H9 (cell line): ENCODE data around the gene DHRS2. TPM values are rescaled to one million over a fixed set of nuclear protein-coding genes. Genes with fewer than 3 reads are reported as not detected.

Experiments used
- DNase-seq: peaks from one replicate; pipeline ENCODE4 v3.0.0-alpha.2; 2017
- H2AFZ ChIP-seq: one replicate; pipeline ENCODE4 v1.6.1; 2013; ENCODE audit warnings: mild to moderate bottlenecking, low read length, control low read depth, moderate library complexity
- H2AK5ac ChIP-seq: 2 replicates; pipeline ENCODE4 v1.6.1; 2013; ENCODE audit warnings: low read length, control low read depth, mixed read lengths; ENCODE audit not compliant: insufficient read length
- H2BK120ac ChIP-seq: one replicate; pipeline ENCODE4 v1.6.1; 2013; ENCODE audit warnings: low read depth, mild to moderate bottlenecking, low read length, control low read depth, inconsistent platforms; ENCODE audit not compliant: poor library complexity, severe bottlenecking
- H2BK12ac ChIP-seq: 2 replicates; pipeline ENCODE4 v1.6.1; 2013; ENCODE audit warnings: low read length, control low read depth, mixed read lengths, low read depth; ENCODE audit not compliant: insufficient read length
- H2BK15ac ChIP-seq: 2 replicates; pipeline ENCODE4 v1.6.1; 2013; ENCODE audit warnings: low read depth, low read length, control low read depth
- H2BK20ac ChIP-seq: one replicate; pipeline ENCODE4 v1.6.1; 2013; ENCODE audit warnings: low read depth, mild to moderate bottlenecking, low read length, control low read depth, inconsistent platforms; ENCODE audit not compliant: poor library complexity, severe bottlenecking
- H2BK5ac ChIP-seq: 2 replicates; pipeline ENCODE4 v1.6.1; 2013; ENCODE audit warnings: low read length, control low read depth, mixed read lengths; ENCODE audit not compliant: insufficient read length
- H3K14ac ChIP-seq: 2 replicates; pipeline ENCODE4 v1.6.1; 2013; ENCODE audit warnings: low read length, control low read depth; ENCODE audit not compliant: insufficient read depth
- H3K18ac ChIP-seq: 2 replicates; pipeline ENCODE4 v1.6.1; 2013; ENCODE audit warnings: low read depth, mild to moderate bottlenecking, mixed read lengths, low read length, control low read depth; ENCODE audit not compliant: insufficient read length
- H3K23ac ChIP-seq: 2 replicates; pipeline ENCODE4 v1.6.1; 2013; ENCODE audit warnings: low read length, control low read depth, mixed read lengths, low read depth; ENCODE audit not compliant: insufficient read length
- H3K23me2 ChIP-seq: 2 replicates; pipeline ENCODE4 v1.6.1; 2013; ENCODE audit warnings: low read depth, mild to moderate bottlenecking, mixed read lengths, low read length, control low read depth; ENCODE audit not compliant: insufficient read length, poor library complexity, severe bottlenecking
- H3K27ac ChIP-seq: 2 replicates; pipeline ENCODE4 v1.5.1; 2013; ENCODE audit warnings: low read length, control low read depth, mixed read lengths, low read depth; ENCODE audit not compliant: insufficient read length
- H3K27me3 ChIP-seq: 2 replicates; pipeline ENCODE4 v1.6.1; 2013; ENCODE audit warnings: low read length, control low read depth, inconsistent platforms; ENCODE audit not compliant: insufficient read depth
- H3K4ac ChIP-seq: 2 replicates; pipeline ENCODE4 v1.6.1; 2013; ENCODE audit warnings: low read depth, mild to moderate bottlenecking, control low read depth, inconsistent platforms, low read length, moderate library complexity
- H3K4me1 ChIP-seq: 2 replicates; pipeline ENCODE4 v1.6.1; 2013; ENCODE audit warnings: low read length, control low read depth, inconsistent platforms; ENCODE audit not compliant: insufficient read depth
- H3K4me2 ChIP-seq: 2 replicates; pipeline ENCODE4 v1.6.1; 2013; ENCODE audit warnings: low read length, control low read depth, mixed read lengths; ENCODE audit not compliant: insufficient read length, insufficient read depth
- H3K56ac ChIP-seq: 2 replicates; pipeline ENCODE4 v1.6.1; 2013; ENCODE audit warnings: low read depth, mild to moderate bottlenecking, mixed read lengths, low read length, control low read depth; ENCODE audit not compliant: insufficient read length
- H3K79me1 ChIP-seq: 2 replicates; pipeline ENCODE4 v1.6.1; 2013; ENCODE audit warnings: low read depth, mild to moderate bottlenecking, moderate library complexity, low read length, control low read depth, inconsistent platforms; ENCODE audit not compliant: insufficient read depth, poor library complexity, severe bottlenecking
- H3K79me2 ChIP-seq: 2 replicates; pipeline ENCODE4 v1.6.1; 2013; ENCODE audit warnings: low read length, control low read depth, inconsistent platforms; ENCODE audit not compliant: insufficient read depth
- H3K9ac ChIP-seq: 2 replicates; pipeline ENCODE4 v1.6.1; 2013; ENCODE audit warnings: low read length, control low read depth, mixed read lengths; ENCODE audit not compliant: insufficient read length; ENCODE audit errors: extremely low read depth
- H3K9me3 ChIP-seq: one replicate; pipeline ENCODE4 v1.6.1; 2013; ENCODE audit warnings: low read depth, low read length, inconsistent platforms; ENCODE audit not compliant: control insufficient read depth
- H3T11ph ChIP-seq: one replicate; pipeline ENCODE4 v1.6.1; 2013; ENCODE audit warnings: mild to moderate bottlenecking, low read length, control low read depth, inconsistent platforms
- H4K20me1 ChIP-seq: one replicate; pipeline ENCODE4 v1.6.1; 2013; ENCODE audit not compliant: control insufficient read depth, insufficient read length, insufficient read depth
- H4K5ac ChIP-seq: 2 replicates; pipeline ENCODE4 v1.6.1; 2013; ENCODE audit warnings: low read depth, mild to moderate bottlenecking, mixed read lengths, low read length, control low read depth; ENCODE audit not compliant: insufficient read length
- H4K8ac ChIP-seq: replicated peaks from 2 replicates; pipeline ENCODE4 v1.6.1; 2013; ENCODE audit warnings: low read length, control low read depth, mixed read lengths, low read depth; ENCODE audit not compliant: insufficient read length
- H4K91ac ChIP-seq: 2 replicates; pipeline ENCODE4 v1.6.1; 2013; ENCODE audit warnings: low read depth, mild to moderate bottlenecking, moderate library complexity, mixed read lengths, low read length, control low read depth; ENCODE audit not compliant: insufficient read length
- H3K27ac Mint-ChIP-seq, 3 experiments: 2 replicates in 2 of 3; 3 replicates in 1 of 3; pipeline ENCODE4 v1.8.0; 2020 to 2021; ENCODE audit warnings: mixed read lengths in 3 of 3, mild to moderate bottlenecking in 1 of 3, moderate library complexity in 1 of 3
- H3K27me3 Mint-ChIP-seq: 2 replicates; pipeline ENCODE4 v1.8.0; 2021; ENCODE audit warnings: low read depth, mild to moderate bottlenecking, moderate library complexity, mixed read lengths
- H3K36me3 Mint-ChIP-seq, 3 experiments: 2 replicates in 2 of 3; 3 replicates in 1 of 3; pipeline ENCODE4 v1.8.0; 2020 to 2021; ENCODE audit warnings: low read depth in 3 of 3, mixed read lengths in 3 of 3; ENCODE audit not compliant: insufficient read depth in 1 of 3
- H3K4me1 Mint-ChIP-seq, 2 experiments: 2 replicates each; pipeline ENCODE4 v1.8.0; 2020; ENCODE audit warnings: mixed read lengths in 2 of 2
- H3K4me3 Mint-ChIP-seq, 2 experiments: 2 replicates in 1 of 2; 3 replicates in 1 of 2; pipeline ENCODE4 v1.8.0; 2020 to 2021; ENCODE audit warnings: mild to moderate bottlenecking in 2 of 2, mixed read lengths in 2 of 2, moderate library complexity in 1 of 2
- H3K9me3 Mint-ChIP-seq, 2 experiments: 2 replicates in 1 of 2; 3 replicates in 1 of 2; pipeline ENCODE4 v1.8.0; 2020; ENCODE audit warnings: mild to moderate bottlenecking in 2 of 2, mixed read lengths in 2 of 2, moderate library complexity in 1 of 2
- CTCF ChIP-seq: fragments of 200-600 bp; sonication (generic); conservative IDR thresholded peaks from 3 replicates; pipeline ENCODE4 v1.8.0; 2021; ENCODE audit warnings: antibody characterized with exemption, mild to moderate bottlenecking
- WGBS: extraction: QIAGEN DNeasy Blood & Tissue Kit; methylation state at CpG from one replicate; pipeline ENCODE4 v1.1.7; 2013; ENCODE audit warnings: missing lambda C conversion rate, low lambda C conversion rate, mixed read lengths; ENCODE audit not compliant: insufficient read length; ENCODE audit errors: extremely low coverage; 5-methylcytosine and 5-hydroxymethylcytosine counted together
- total RNA-seq: library from RNA; stranded (reverse); gene quantifications from 2 replicates; pipeline ENCODE4 v1.2.1, GENCODE V29; 2021

Gene DHRS2
- total RNA-seq, 1 experiment from 2014 or later = 0.66 TPM

- no peak overlapping the region for H2AK5ac ChIP-seq
- Mint-ChIP-seq H3K9me3 (peaks cover 2 to 35% of the 10 kb centered on the region in 2 experiments; a peak in 4 of 5 replicates), H3K4me3 (no peak overlapping the region), H3K27ac (no peak overlapping the region), H3K27me3 (peaks cover 7% of the 10 kb centered on the region; the same call in 1 of the 2 replicates), H3K36me3 (no peaks in the 10 kb centered on the region), H3K4me1 (no peaks in the 10 kb centered on the region)
- H3K14ac ChIP-seq = no peak overlapping the region
- no peak overlapping the region for H3K9ac ChIP-seq
- H3K27ac ChIP-seq = no peak overlapping the region
- no peak overlapping the region for H3T11ph ChIP-seq
- H3K79me1 ChIP-seq = no peaks in the 10 kb centered on the region
- H4K5ac ChIP-seq = no peak overlapping the region
- no peak overlapping the region for H2BK120ac ChIP-seq
- no peak for TF ChIP-seq CTCF
- H3K27me3 ChIP-seq = no peaks in the 10 kb centered on the region
- no peak overlapping the region for H2BK12ac ChIP-seq
- H3K9me3 ChIP-seq = no peaks in the 10 kb centered on the region
- H4K8ac ChIP-seq = no peak overlapping the region
- no peak overlapping the region for H3K18ac ChIP-seq
- no peak overlapping the region for H3K4ac ChIP-seq
- H2BK5ac ChIP-seq = no peak overlapping the region
- no peak overlapping the region for H3K56ac ChIP-seq
- no peak overlapping the region for H4K91ac ChIP-seq
- H3K79me2 ChIP-seq = no peaks in the 10 kb centered on the region
- no peak overlapping the region for H3K4me2 ChIP-seq
- no peak overlapping the region for H3K23ac ChIP-seq
- WGBS = no CpG with 5 or more reads among the region's 6 CpGs
- DNase-seq = no peak
- no peak overlapping the region for H2BK15ac ChIP-seq
- H3K4me1 ChIP-seq = no peaks in the 10 kb centered on the region
- H3K23me2 ChIP-seq = no peaks in the 10 kb centered on the region
- no peak overlapping the region for H2AFZ ChIP-seq
- no peak overlapping the region for H2BK20ac ChIP-seq
- no peaks in the 10 kb centered on the region for H4K20me1 ChIP-seq
Measured at GRCh38 chr14:23605931-23606585, 30.1 kb upstream of the DHRS2 start.
